Chondrocyte (in vitro differentiated cells): ENCODE data around the gene CARNS1. TPM values are rescaled to one million over a fixed set of nuclear protein-coding genes. Genes with fewer than 3 reads are reported as not detected.

Experiments used
- DNase-seq: peaks from one replicate; pipeline ENCODE4 v3.0.0; 2021; ENCODE audit warnings: mixed read lengths, low spot score
- H3K27ac Mint-ChIP-seq: one replicate; pipeline ENCODE4 v1.8.0; 2021; ENCODE audit warnings: mild to moderate bottlenecking, moderate library complexity, mixed read lengths; ENCODE audit not compliant: unreplicated experiment
- H3K27me3 Mint-ChIP-seq: 2 replicates; pipeline ENCODE4 v1.8.0; 2021; ENCODE audit warnings: low read depth, mixed read lengths
- H3K36me3 Mint-ChIP-seq: 2 replicates; pipeline ENCODE4 v1.8.0; 2021; ENCODE audit warnings: low read depth, mixed read lengths
- H3K4me1 Mint-ChIP-seq: 2 replicates; pipeline ENCODE4 v1.8.0; 2021; ENCODE audit warnings: low read depth, mild to moderate bottlenecking, mixed read lengths
- H3K4me3 Mint-ChIP-seq: one replicate; pipeline ENCODE4 v1.8.0; 2021; ENCODE audit warnings: mild to moderate bottlenecking, moderate library complexity, mixed read lengths; ENCODE audit not compliant: unreplicated experiment
- H3K9me3 Mint-ChIP-seq: 2 replicates; pipeline ENCODE4 v1.8.0; 2021; ENCODE audit warnings: low read depth, mixed read lengths
- total RNA-seq: library from RNA; stranded (reverse); gene quantifications from 3 replicates; pipeline ENCODE4 v1.2.1, GENCODE V29; 2021
- TF ChIP-seq, protein P1 (sequence below): fragments of 200-600 bp; sonication (generic); IDR thresholded peaks from 2 replicates; pipeline ENCODE4 v1.5.0; 2021; ENCODE audit warnings: antibody characterized with exemption, mild to moderate bottlenecking, moderate library complexity

Gene CARNS1
- total RNA-seq, 1 donor from 2014 or later = 1.8 TPM

DNA sequence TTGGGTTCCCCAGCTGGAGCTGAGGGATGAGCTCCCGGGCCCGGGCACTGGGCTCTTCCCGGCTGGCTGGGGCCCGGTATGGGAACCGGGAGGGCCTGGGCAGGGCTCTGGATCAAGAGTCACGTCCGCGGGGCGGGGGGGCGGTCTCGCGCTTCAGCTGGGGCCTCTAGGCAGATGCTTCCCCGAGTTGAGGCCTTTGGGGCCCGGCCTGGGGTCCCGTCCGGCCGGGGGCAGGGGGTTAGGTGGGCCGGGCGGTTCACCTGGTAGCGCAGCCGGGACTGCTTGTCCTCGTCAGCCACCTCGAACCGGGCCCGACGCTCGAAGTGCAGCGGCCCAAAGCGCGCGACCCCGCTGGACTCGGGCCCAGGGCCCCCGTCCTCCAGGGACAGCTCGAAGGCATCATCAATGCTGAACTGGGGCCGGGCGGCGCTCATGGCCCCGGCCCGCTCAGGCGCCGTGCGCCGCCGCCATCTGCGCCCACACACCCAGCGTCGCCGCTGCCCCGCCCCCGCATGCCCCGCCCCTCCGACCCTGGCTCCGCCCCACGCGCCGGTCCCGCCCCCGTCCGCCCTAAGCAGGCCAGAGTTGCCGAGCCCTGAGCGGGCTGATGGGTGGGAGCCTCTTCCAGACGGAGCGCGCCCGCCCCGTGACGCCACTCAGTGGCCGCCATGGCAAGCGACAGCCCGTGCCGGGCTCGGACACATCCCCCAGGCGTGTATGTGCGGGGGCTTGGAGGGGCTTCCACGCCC is 53.5 kb downstream of the CARNS1 start, which contains the start of gene TMEM134:
Gene TMEM134 (minus strand): TSS at position 493 of the 749 bp plus-strand sequence. CDS start 59 bp downstream, at position 434.
- H3K27me3 Mint-ChIP-seq = no peaks in the 10 kb centered on the region
- peaks cover 31% of the 10 kb centered on the region for H3K4me1 Mint-ChIP-seq
- no peaks in the 10 kb centered on the region for H3K9me3 Mint-ChIP-seq
- H3K4me3 Mint-ChIP-seq = peak within 1 kb of the TSS; percentile 84
- DNase-seq = peak; percentile 98
- H3K27ac Mint-ChIP-seq = peak within 1 kb of the TSS; percentile 77
- TF ChIP-seq, protein P1, sequence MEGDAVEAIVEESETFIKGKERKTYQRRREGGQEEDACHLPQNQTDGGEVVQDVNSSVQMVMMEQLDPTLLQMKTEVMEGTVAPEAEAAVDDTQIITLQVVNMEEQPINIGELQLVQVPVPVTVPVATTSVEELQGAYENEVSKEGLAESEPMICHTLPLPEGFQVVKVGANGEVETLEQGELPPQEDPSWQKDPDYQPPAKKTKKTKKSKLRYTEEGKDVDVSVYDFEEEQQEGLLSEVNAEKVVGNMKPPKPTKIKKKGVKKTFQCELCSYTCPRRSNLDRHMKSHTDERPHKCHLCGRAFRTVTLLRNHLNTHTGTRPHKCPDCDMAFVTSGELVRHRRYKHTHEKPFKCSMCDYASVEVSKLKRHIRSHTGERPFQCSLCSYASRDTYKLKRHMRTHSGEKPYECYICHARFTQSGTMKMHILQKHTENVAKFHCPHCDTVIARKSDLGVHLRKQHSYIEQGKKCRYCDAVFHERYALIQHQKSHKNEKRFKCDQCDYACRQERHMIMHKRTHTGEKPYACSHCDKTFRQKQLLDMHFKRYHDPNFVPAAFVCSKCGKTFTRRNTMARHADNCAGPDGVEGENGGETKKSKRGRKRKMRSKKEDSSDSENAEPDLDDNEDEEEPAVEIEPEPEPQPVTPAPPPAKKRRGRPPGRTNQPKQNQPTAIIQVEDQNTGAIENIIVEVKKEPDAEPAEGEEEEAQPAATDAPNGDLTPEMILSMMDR = peak; percentile 69
- no peaks in the 10 kb centered on the region for H3K36me3 Mint-ChIP-seq

DNA sequence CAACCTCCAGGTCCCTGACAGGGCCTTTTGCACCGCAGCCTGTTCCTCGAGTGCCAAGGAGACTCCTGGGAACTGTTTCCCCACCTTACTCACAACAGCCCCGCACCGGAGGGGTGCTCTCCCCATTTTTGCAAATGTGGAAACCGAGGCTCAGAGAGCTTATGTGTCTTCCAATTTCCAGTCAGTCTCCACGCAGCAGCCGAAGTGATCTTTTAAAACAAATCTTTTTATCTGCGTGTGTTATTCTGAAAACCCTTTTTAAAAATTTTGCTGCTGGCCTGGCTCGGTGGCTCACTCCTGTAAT is 54.0 kb downstream of the CARNS1 start:
- H3K27me3 Mint-ChIP-seq = no peaks in the 10 kb centered on the region
- peaks cover 26% of the 10 kb centered on the region for H3K4me1 Mint-ChIP-seq
- DNase-seq = no peak
- H3K36me3 Mint-ChIP-seq = no peaks in the 10 kb centered on the region
- peak overlapping the region; percentile 72 for H3K4me3 Mint-ChIP-seq
- TF ChIP-seq, protein P1 = peak; percentile 43
- peak overlapping the region; percentile 68 for H3K27ac Mint-ChIP-seq
- no peaks in the 10 kb centered on the region for H3K9me3 Mint-ChIP-seq

GRCh38 chr11:67470337-67471002 is 55.0 kb downstream of the CARNS1 start:
- no peak for DNase-seq

GRCh38 chr11:67472882-67473281 is 57.4 kb downstream of the CARNS1 start:
- no peaks in the 10 kb centered on the region for H3K27me3 Mint-ChIP-seq
- H3K36me3 Mint-ChIP-seq = no peaks in the 10 kb centered on the region
- H3K9me3 Mint-ChIP-seq = no peaks in the 10 kb centered on the region
- H3K27ac Mint-ChIP-seq = no peak overlapping the region
- peaks cover 12% of the 10 kb centered on the region for H3K4me1 Mint-ChIP-seq
- TF ChIP-seq, protein P1 = no peak
- no peak for DNase-seq
- no peak overlapping the region for H3K4me3 Mint-ChIP-seq

More at GRCh38 chr11:67470337-67471002, 55.0 kb downstream of the CARNS1 start:
- Mint-ChIP-seq H3K9me3 (no peaks in the 10 kb centered on the region), H3K4me1 (peaks cover 22% of the 10 kb centered on the region), H3K27me3 (no peaks in the 10 kb centered on the region), H3K36me3 (no peaks in the 10 kb centered on the region), H3K27ac (no peak overlapping the region), H3K4me3 (no peak overlapping the region)
- TF ChIP-seq, protein P1 = no peak

Other genes with a start within 250 kb of the CARNS1 start
- gene GRK2, start 149.2 kb upstream of the CARNS1 start, total RNA-seq = 34.0 to 38.3 TPM (median 36.1 TPM) in 3 replicates
- 40.0 to 51.8 TPM (median 47.8 TPM) in 3 replicates for gene ANKRD13D, start 126.4 kb upstream of the CARNS1 start, total RNA-seq
- 19.8 to 30.0 TPM (median 28.4 TPM) in 3 replicates for gene SSH3, start 112.1 kb upstream of the CARNS1 start, total RNA-seq
- gene POLD4, start 62.1 kb upstream of the CARNS1 start, total RNA-seq = 48.8 to 67.7 TPM (median 63.4 TPM) in 3 replicates
- gene CLCF1, start 42.1 kb upstream of the CARNS1 start, total RNA-seq = 2.0 to 5.6 TPM (median 4.9 TPM) in 3 replicates
- 11.1 to 14.6 TPM (median 11.6 TPM) in 3 replicates for gene RAD9A, start 23.7 kb upstream of the CARNS1 start, total RNA-seq
- gene PPP1CA, start 13.8 kb upstream of the CARNS1 start, total RNA-seq = 95.2 to 113 TPM (median 109 TPM) in 3 replicates
- gene TBC1D10C, start 11.6 kb upstream of the CARNS1 start, total RNA-seq = not detected in 3 replicates
- 40.3 to 44.2 TPM (median 42.3 TPM) in 3 replicates for gene RPS6KB2, start 12.8 kb downstream of the CARNS1 start, total RNA-seq
- 0.47 to 0.95 TPM (median 0.73 TPM) in 3 replicates for gene PTPRCAP, start 22.0 kb downstream of the CARNS1 start, total RNA-seq
- 74.7 to 80.9 TPM (median 80.1 TPM) in 3 replicates for gene CORO1B, start 27.8 kb downstream of the CARNS1 start, total RNA-seq
- not detected in 3 replicates for gene GPR152, start 37.1 kb downstream of the CARNS1 start, total RNA-seq
- gene CABP4, start 39.7 kb downstream of the CARNS1 start, total RNA-seq = not detected in 3 replicates
- 50.9 to 62.4 TPM (median 57.1 TPM) in 3 replicates for gene TMEM134, start 53.6 kb downstream of the CARNS1 start, total RNA-seq
- gene AIP, start 67.3 kb downstream of the CARNS1 start, total RNA-seq = 53.6 to 58.8 TPM (median 54.3 TPM) in 3 replicates
- gene PITPNM1, start 89.7 kb downstream of the CARNS1 start, total RNA-seq = 39.8 to 44.7 TPM (median 40.5 TPM) in 3 replicates
- gene CDK2AP2, start 92.5 kb downstream of the CARNS1 start, total RNA-seq = 27.5 to 42.5 TPM (median 36.6 TPM) in 3 replicates
- not detected in 3 replicates for gene CABP2, start 107.8 kb downstream of the CARNS1 start, total RNA-seq
- gene GSTP1, start 168.1 kb downstream of the CARNS1 start, total RNA-seq = 637 to 652 TPM (median 644 TPM) in 3 replicates
- gene NDUFV1, start 191.3 kb downstream of the CARNS1 start, total RNA-seq = 119 to 151 TPM (median 121 TPM) in 3 replicates
- 8.4 to 12.6 TPM (median 11.3 TPM) in 3 replicates for gene NUDT8, start 214.3 kb downstream of the CARNS1 start, total RNA-seq
- gene TBX10, start 224.1 kb downstream of the CARNS1 start, total RNA-seq = not detected in 3 replicates
- gene ACY3, start 235.1 kb downstream of the CARNS1 start, total RNA-seq = not detected in 3 replicates